ENCODE measurements around the gene DCAF10.
"Not testable (repeated sequence)": the region's sequence is repeated elsewhere in the genome, so short reads cannot be mapped to it uniquely, and the experiment has no call there.

The DCAF10 gene

GRCh38 chr9:37765263-37765662 is 35.3 kb upstream of the DCAF10 start:
- not testable (repeated sequence) for H3K4me3 ChIP-seq (ENCODE audit: low read length in 2 of 2); H3K9me3 ChIP-seq (ENCODE audit: control insufficient read depth in 2 of 2, low read length in 2 of 2); H3K9ac ChIP-seq (ENCODE audit: low read length in 2 of 2); H3K4me1 ChIP-seq (ENCODE audit: control insufficient read depth, insufficient read depth, low read length); H3K27me3 ChIP-seq (ENCODE audit: control insufficient read depth in 1 of 2, insufficient read depth in 2 of 2, low read length in 2 of 2); H3K27ac ChIP-seq (ENCODE audit: low read length); H3K36me3 ChIP-seq (ENCODE audit: control insufficient read depth in 2 of 2, insufficient read depth in 2 of 2, low read length in 2 of 2)

DNA sequence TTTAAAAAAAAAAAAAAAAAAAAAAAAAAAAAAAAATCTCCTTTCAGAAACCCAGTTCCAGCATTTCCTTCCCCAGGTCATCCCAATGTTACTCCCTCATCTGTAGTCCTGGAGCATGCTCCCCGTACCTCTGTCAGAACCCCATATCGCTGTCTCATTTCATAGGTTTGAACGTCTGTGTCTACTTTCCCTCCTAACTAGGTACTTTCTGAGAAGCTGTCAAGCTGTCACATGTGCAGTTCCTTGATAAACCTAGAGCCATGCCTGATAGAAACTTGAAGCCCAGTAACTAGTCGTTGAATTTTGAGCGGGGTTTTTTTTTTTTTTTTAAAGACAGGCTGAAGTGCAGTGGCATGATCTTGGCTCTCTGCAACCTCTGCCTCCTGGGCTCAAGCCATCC is 31.3 kb upstream of the DCAF10 start:
- Histone ChIP-seq H3K9me3 (ENCODE audit: control insufficient read depth in 2 of 2, low read length in 2 of 2) (no peaks in the 10 kb centered on the region), H3K27ac (ENCODE audit: low read length) (no peak overlapping the region), H3K9ac (ENCODE audit: low read length in 2 of 2) (no peak overlapping the region), H3K4me3 (ENCODE audit: low read length in 2 of 2) (no peak overlapping the region), H3K27me3 (ENCODE audit: control insufficient read depth in 1 of 2, insufficient read depth in 2 of 2, low read length in 2 of 2) (no peaks in the 10 kb centered on the region), H3K36me3 (ENCODE audit: control insufficient read depth in 2 of 2, insufficient read depth in 2 of 2, low read length in 2 of 2) (peaks cover 16 to 19% of the 10 kb centered on the region in 2 donors), H3K4me1 (ENCODE audit: control insufficient read depth, insufficient read depth, low read length) (no peaks in the 10 kb centered on the region)

DNA sequence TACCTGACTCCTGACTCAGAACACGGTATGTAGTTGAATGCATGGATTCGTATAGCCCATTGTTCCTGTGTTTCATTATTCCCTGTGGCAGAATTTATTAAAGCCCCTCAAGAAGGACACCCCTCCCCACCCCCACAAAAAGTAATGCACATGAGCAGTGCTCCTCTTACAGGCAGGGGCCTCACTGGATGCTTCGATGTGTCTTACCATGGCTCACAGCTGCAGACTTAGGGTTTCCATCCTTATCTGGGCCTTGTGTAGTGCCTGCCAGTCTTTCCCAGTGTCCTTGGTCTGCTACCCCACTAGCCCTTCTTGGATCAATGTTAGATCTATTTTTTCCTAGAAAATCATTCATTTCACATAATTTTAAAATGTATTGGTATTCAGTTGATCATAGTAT is 30.6 kb upstream of the DCAF10 start:
- no peaks in the 10 kb centered on the region for H3K27me3 ChIP-seq (ENCODE audit: control insufficient read depth in 1 of 2, insufficient read depth in 2 of 2, low read length in 2 of 2)
- no peak overlapping the region for H3K4me3 ChIP-seq (ENCODE audit: low read length in 2 of 2)
- H3K36me3 ChIP-seq (ENCODE audit: control insufficient read depth in 2 of 2, insufficient read depth in 2 of 2, low read length in 2 of 2), result peaks cover 13 to 22% of the 10 kb centered on the region in 2 donors
- H3K9me3 ChIP-seq (ENCODE audit: control insufficient read depth in 2 of 2, low read length in 2 of 2), result no peaks in the 10 kb centered on the region
- no peaks in the 10 kb centered on the region for H3K4me1 ChIP-seq (ENCODE audit: control insufficient read depth, insufficient read depth, low read length)
- no peak overlapping the region for H3K9ac ChIP-seq (ENCODE audit: low read length in 2 of 2)
- H3K27ac ChIP-seq (ENCODE audit: low read length), result no peak overlapping the region

- H3K36me3 ChIP-seq (ENCODE audit: control insufficient read depth in 2 of 2, insufficient read depth in 2 of 2, low read length in 2 of 2), result peaks cover 29 to 31% of the 10 kb centered on the region in 2 donors
- H3K4me3 ChIP-seq (ENCODE audit: low read length in 2 of 2), result no peak overlapping the region
Measured at GRCh38 chr9:37775216-37775919, 25.2 kb upstream of the DCAF10 start.

GRCh38 chr9:37776328-37776727 is 24.3 kb upstream of the DCAF10 start:
- peaks cover 29 to 34% of the 10 kb centered on the region in 2 donors for H3K36me3 ChIP-seq (ENCODE audit: control insufficient read depth in 2 of 2, insufficient read depth in 2 of 2, low read length in 2 of 2)
- H3K4me3 ChIP-seq (ENCODE audit: low read length in 2 of 2), result no peak overlapping the region

More at GRCh38 chr9:37775216-37775919, 25.2 kb upstream of the DCAF10 start:
- Histone ChIP-seq H3K27me3 (ENCODE audit: control insufficient read depth in 1 of 2, insufficient read depth in 2 of 2, low read length in 2 of 2) (no peaks in the 10 kb centered on the region), H3K9ac (ENCODE audit: low read length in 2 of 2) (no peak overlapping the region), H3K27ac (ENCODE audit: low read length) (no peak overlapping the region), H3K9me3 (ENCODE audit: control insufficient read depth in 2 of 2, low read length in 2 of 2) (no peaks in the 10 kb centered on the region), H3K4me1 (ENCODE audit: control insufficient read depth, insufficient read depth, low read length) (no peaks in the 10 kb centered on the region)

DNA sequence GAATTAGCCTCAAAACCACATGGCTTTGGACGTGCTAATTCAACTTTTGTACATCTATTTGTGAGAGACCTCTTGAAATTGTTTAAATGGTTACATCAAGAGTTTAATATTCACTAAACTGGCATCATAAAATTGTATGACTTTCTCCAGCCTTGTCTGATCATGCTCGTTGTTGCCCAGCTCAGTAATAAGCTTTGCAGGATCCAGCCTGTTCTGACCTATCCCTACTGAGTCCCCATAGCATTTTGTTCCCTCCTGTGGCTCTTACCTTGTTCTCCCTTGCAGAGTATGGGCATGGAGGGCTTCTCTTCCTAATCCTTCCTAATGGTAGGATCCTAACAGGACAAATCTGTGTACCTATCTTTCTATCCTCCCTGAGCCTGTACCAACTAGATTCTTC is 22.1 kb upstream of the DCAF10 start:
- peaks cover 38 to 40% of the 10 kb centered on the region in 2 donors for H3K36me3 ChIP-seq (ENCODE audit: control insufficient read depth in 2 of 2, insufficient read depth in 2 of 2, low read length in 2 of 2)
- no peak overlapping the region for H3K27ac ChIP-seq (ENCODE audit: low read length)
- no peaks in the 10 kb centered on the region for H3K9me3 ChIP-seq (ENCODE audit: control insufficient read depth in 2 of 2, low read length in 2 of 2)
- H3K9ac ChIP-seq (ENCODE audit: low read length in 2 of 2), result no peak overlapping the region
- peaks cover 3% of the 10 kb centered on the region for H3K4me1 ChIP-seq (ENCODE audit: control insufficient read depth, insufficient read depth, low read length)
- no peaks in the 10 kb centered on the region for H3K27me3 ChIP-seq (ENCODE audit: control insufficient read depth in 1 of 2, insufficient read depth in 2 of 2, low read length in 2 of 2)
- no peak overlapping the region for H3K4me3 ChIP-seq (ENCODE audit: low read length in 2 of 2)

More at GRCh38 chr9:37776328-37776727, 24.3 kb upstream of the DCAF10 start:
- H3K4me1 ChIP-seq (ENCODE audit: control insufficient read depth, insufficient read depth, low read length), result no peaks in the 10 kb centered on the region
- no peaks in the 10 kb centered on the region for H3K9me3 ChIP-seq (ENCODE audit: control insufficient read depth in 2 of 2, low read length in 2 of 2)
- H3K27ac ChIP-seq (ENCODE audit: low read length), result no peak overlapping the region
- H3K27me3 ChIP-seq (ENCODE audit: control insufficient read depth in 1 of 2, insufficient read depth in 2 of 2, low read length in 2 of 2), result no peaks in the 10 kb centered on the region
- H3K9ac ChIP-seq (ENCODE audit: low read length in 2 of 2), result no peak overlapping the region

GRCh38 chr9:37784291-37784615 is 16.3 kb upstream of the DCAF10 start:
- H3K36me3 ChIP-seq (ENCODE audit: control insufficient read depth in 2 of 2, insufficient read depth in 2 of 2, low read length in 2 of 2), result peaks cover 16 to 24% of the 10 kb centered on the region in 2 donors
- peaks cover 10% of the 10 kb centered on the region for H3K4me1 ChIP-seq (ENCODE audit: control insufficient read depth, insufficient read depth, low read length)
- H3K4me3 ChIP-seq (ENCODE audit: low read length in 2 of 2), result peak overlapping the region; percentile 97
- no peaks in the 10 kb centered on the region for H3K9me3 ChIP-seq (ENCODE audit: control insufficient read depth in 2 of 2, low read length in 2 of 2)
- peak overlapping the region; percentile 73 for H3K27ac ChIP-seq (ENCODE audit: low read length)
- H3K27me3 ChIP-seq (ENCODE audit: control insufficient read depth in 1 of 2, insufficient read depth in 2 of 2, low read length in 2 of 2), result peaks cover 4 to 6% of the 10 kb centered on the region in 2 donors
- H3K9ac ChIP-seq (ENCODE audit: low read length in 2 of 2), result peak overlapping the region; percentile 86 to 89

DNA sequence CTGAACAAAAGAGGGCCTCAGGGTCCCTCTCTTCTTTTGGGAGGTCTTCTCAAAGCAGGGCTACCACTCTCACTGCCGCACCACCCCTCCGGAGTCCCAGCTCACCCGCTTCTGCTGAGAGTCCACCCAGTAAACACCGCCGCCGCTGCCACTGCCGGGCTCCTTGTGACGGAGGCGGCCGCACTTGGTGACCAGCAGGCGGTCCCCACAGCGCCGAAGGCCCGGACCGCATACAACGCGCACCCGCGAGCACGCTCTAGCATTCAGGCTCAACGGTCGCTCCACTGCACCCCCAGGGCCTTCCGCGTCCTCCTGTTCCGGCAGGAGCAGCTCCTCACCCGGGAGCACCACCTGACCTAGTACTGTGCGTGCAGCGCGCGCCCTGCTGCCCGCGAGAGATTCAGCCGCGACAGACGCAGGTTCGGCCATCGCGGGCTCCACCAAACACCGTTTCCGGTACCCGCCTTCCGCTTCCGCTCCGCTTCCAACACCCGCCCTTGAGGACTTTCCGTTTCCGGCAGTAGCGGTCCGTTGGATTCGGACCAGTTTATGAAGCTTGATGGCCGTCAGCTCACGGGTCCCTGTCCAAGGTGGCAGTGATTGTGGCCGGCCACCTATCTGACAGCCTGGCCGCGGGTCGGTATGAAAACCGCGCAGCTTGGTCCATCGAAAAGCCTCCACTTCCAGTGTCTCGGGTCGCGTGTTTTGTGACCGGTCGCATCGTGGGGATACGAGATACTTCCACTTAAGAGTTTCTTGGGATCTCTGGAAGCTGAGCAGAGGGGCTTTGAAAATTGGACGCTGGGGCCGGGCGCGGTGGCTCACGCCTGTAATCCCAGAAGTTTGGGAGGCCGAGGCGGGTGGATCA is 15.7 kb upstream of the DCAF10 start, which contains the start of gene EXOSC3:
TSS of gene EXOSC3 (minus strand) at position 449 of the 868 bp plus-strand sequence. CDS start at position 429, 20 bp downstream.
- H3K9ac ChIP-seq (ENCODE audit: low read length in 2 of 2), result peak within 1 kb of the TSS; percentile 86 to 89
- H3K36me3 ChIP-seq (ENCODE audit: control insufficient read depth in 2 of 2, insufficient read depth in 2 of 2, low read length in 2 of 2), result peaks cover 16 to 24% of the 10 kb centered on the region in 2 donors

GRCh38 chr9:37787059-37787458 is 13.5 kb upstream of the DCAF10 start:
- no peaks in the 10 kb centered on the region for H3K9me3 ChIP-seq (ENCODE audit: control insufficient read depth in 2 of 2, low read length in 2 of 2)
- no peak overlapping the region for H3K4me3 ChIP-seq (ENCODE audit: low read length in 2 of 2)
- no peak overlapping the region for H3K9ac ChIP-seq (ENCODE audit: low read length in 2 of 2)
- no peak overlapping the region for H3K27ac ChIP-seq (ENCODE audit: low read length)
- H3K27me3 ChIP-seq (ENCODE audit: control insufficient read depth in 1 of 2, insufficient read depth in 2 of 2, low read length in 2 of 2), result peaks cover 4 to 6% of the 10 kb centered on the region in 2 donors
- H3K36me3 ChIP-seq (ENCODE audit: control insufficient read depth in 2 of 2, insufficient read depth in 2 of 2, low read length in 2 of 2), result peaks cover 6 to 8% of the 10 kb centered on the region in 2 donors
- H3K4me1 ChIP-seq (ENCODE audit: control insufficient read depth, insufficient read depth, low read length), result peaks cover 10% of the 10 kb centered on the region

More for the DNA sequence above, 15.7 kb upstream of the DCAF10 start, which contains the start of gene EXOSC3:
- Histone ChIP-seq H3K27ac (ENCODE audit: low read length) (peak within 1 kb of the TSS; percentile 73), H3K27me3 (ENCODE audit: control insufficient read depth in 1 of 2, insufficient read depth in 2 of 2, low read length in 2 of 2) (peaks cover 4 to 6% of the 10 kb centered on the region in 2 donors), H3K9me3 (ENCODE audit: control insufficient read depth in 2 of 2, low read length in 2 of 2) (no peaks in the 10 kb centered on the region), H3K4me3 (ENCODE audit: low read length in 2 of 2) (peak within 1 kb of the TSS; percentile 97), H3K4me1 (ENCODE audit: control insufficient read depth, insufficient read depth, low read length) (peaks cover 10% of the 10 kb centered on the region)

DNA sequence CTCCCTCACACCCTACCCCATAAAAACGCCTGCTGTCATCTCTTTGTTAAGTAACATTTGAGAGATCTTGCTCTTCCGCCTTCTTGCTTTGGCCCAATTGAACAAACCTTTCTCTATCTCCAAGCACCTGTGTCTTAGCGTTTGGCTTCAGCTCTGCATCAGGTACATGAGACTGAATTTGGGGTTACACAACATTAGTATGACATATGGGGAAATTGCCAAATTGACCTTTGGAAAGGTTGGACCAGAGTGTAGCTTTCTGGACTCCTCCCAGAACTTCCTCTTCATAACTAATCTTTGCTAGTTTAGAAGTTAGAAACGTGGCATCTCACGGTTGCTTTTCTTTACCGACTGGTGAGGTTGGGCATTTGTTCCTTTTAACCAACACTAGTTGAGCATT is 12.3 kb upstream of the DCAF10 start:
- H3K9ac ChIP-seq (ENCODE audit: low read length in 2 of 2), result no peak overlapping the region
- H3K27ac ChIP-seq (ENCODE audit: low read length), result no peak overlapping the region
- peaks cover 4 to 6% of the 10 kb centered on the region in 2 donors for H3K27me3 ChIP-seq (ENCODE audit: control insufficient read depth in 1 of 2, insufficient read depth in 2 of 2, low read length in 2 of 2)
- peaks cover 9% of the 10 kb centered on the region for H3K4me1 ChIP-seq (ENCODE audit: control insufficient read depth, insufficient read depth, low read length)
- H3K36me3 ChIP-seq (ENCODE audit: control insufficient read depth in 2 of 2, insufficient read depth in 2 of 2, low read length in 2 of 2), result peaks cover 0 to under 1% of the 10 kb centered on the region in 2 donors
- H3K4me3 ChIP-seq (ENCODE audit: low read length in 2 of 2), result no peak overlapping the region
- no peaks in the 10 kb centered on the region for H3K9me3 ChIP-seq (ENCODE audit: control insufficient read depth in 2 of 2, low read length in 2 of 2)
